ENCODE measurements around the gene INPP5A. TPM values are rescaled to one million over a fixed set of nuclear protein-coding genes. Genes with fewer than 3 reads are reported as not detected.
"Not testable (repeated sequence)": the region's sequence is repeated elsewhere in the genome, so short reads cannot be mapped to it uniquely, and the experiment has no call there.

Gene INPP5A
- polyA plus RNA-seq, 3 donors = 7.4 to 25.0 (median 17.5) TPM

DNA sequence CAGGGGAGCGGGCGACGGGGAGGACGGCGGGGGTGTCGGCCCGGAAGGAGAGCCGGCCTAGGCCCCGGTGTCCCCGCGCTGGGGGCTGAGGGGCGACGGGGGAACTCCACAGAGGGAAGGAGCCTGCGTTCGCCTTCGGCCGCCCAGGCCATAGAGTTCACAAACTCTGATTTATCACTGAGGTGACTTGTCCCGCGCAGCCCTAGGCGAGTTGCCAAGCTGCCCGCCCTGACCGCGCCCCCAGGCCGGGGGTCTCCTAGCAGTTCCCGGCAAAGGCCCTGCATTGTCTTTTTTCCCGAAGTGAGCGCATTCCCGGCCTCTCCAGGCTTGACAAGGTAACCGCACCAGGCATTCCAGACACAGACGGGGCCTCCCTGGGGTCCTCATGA lies 251.2 kb downstream of the INPP5A start:
- H3K27ac ChIP-seq (ENCODE audit: low read depth, low read length) = no peak overlapping the region
- WGBS, 3 donors = 2 to 4% (median 4%) methylated on average over 29 to 30 of the region's 30 CpGs

DNA sequence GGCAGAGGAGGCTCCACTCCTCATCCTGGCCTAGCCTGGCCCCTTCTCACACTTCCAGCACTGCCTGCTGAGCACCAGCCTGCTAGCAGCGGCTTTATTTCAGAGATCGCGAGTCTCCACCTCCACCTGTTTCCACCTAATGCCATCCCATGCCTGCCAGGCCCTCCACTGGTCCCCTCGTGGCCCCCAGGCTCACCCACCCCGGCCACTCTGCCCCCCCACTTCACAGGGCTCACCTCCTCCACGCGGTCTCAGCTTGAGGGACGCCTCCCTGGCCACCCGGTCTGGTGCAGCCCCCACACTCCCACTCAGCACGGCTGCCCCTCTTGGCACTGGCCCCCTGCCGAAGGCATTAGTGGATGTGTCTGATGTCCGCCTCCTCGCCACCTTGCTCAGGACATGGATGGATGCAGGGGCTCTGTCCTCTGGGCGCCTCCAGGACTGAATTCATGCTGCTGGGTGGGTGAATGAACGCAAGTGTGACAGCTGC lies 252.1 kb downstream of the INPP5A start:
- 62 to 70% (median 66%) methylated on average over 15 of the region's 15 CpGs for WGBS, 3 donors

DNA sequence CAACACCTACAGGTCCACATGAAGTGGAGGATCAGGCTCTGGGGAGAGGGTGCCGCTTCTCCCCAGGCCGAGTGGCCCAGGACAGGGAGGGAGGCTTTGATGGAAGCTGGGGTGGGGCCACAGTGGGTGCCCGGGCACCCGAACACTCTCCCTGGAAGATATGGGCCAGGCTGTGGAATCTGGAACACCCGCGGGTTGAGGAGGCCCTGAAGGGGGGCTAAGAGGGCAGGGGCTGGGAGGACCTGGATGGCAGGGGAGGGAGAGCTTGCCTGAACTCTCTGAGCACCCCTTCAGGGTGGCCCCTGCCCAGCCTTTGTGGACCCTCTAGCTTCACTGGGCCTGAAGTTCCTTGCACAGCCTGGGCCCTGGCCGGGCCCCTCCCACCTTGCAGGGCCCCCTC lies 252.9 kb downstream of the INPP5A start:
- no peak overlapping the region for H3K27ac ChIP-seq (ENCODE audit: low read depth, low read length)
- 38 to 53% (median 45%) methylated on average over 7 of the region's 7 CpGs for WGBS, 3 donors

More for the DNA sequence above, 252.1 kb downstream of the INPP5A start:
- H3K27ac ChIP-seq (ENCODE audit: low read depth, low read length) = no peak overlapping the region

DNA sequence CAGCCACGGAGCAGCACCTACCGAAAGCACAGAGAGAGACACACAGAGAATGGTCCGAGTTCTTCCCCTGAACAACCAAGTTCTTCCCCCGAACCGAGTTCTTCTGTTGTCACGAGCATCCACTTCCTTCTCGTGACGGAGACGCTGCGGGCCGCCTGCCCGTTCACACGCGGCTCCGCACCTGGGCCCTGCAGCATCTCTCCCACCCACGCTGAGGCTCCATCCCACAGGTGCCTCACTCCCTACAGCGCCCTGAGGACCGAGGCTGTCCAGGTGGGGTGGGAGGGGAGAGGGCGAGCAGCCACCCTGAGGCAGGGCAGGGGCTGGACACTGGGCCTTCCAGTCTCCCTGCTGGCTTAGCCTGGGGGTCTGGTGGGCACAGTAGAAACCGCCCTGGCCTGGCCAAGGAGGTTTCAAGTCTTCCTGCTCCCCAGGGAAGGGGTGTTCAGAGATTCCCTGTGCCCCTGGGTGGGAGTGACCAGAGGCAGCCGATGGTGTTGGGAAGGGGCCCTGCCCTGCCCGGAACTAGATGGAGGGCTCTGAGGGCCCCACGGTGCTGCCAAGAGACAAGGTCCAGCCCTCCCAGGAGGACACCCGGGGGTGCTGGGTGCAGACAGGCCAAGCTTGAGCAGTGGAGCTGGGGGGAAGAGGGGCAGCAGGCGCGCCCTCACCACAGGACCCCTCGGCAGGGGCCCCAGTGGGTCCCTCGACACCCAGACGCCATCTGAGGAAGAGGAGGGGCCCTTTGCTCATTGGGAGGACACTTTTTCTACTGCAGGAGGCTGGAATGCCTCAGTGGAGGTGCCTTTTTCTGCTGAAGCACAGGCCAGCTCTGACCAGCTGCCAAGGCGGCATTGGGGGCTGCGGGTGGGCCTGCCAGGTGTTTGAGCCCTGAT lies 253.6 kb downstream of the INPP5A start:
- 48 to 57% (median 50%) methylated on average over 31 of the region's 31 CpGs for WGBS, 3 donors
- H3K27ac ChIP-seq (ENCODE audit: low read depth, low read length) = no peak overlapping the region

DNA sequence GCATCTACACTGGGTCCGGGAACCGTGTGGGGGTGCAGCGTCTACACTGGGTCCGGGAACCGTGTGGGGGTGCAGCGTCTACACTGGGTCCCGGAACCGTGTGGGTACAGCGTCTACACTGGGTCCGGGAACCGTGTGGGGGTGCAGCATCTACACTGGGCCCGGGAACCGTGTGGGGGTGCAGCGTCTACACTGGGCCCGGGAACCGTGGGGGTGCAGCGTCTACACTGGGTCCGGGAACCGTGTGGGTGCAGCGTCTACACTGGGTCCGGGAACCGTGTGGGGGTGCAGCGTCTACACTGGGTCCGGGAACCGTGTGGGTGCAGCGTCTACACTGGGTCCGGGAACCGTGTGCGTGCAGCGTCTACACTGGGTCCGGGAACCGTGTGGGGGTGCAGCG lies 254.5 kb downstream of the INPP5A start:
- H3K27ac ChIP-seq (ENCODE audit: low read depth, low read length) = not testable (repeated sequence)
- WGBS, 3 donors = 90 to 96% (median 94%) methylated on average over 31 to 33 of the region's 33 CpGs

DNA sequence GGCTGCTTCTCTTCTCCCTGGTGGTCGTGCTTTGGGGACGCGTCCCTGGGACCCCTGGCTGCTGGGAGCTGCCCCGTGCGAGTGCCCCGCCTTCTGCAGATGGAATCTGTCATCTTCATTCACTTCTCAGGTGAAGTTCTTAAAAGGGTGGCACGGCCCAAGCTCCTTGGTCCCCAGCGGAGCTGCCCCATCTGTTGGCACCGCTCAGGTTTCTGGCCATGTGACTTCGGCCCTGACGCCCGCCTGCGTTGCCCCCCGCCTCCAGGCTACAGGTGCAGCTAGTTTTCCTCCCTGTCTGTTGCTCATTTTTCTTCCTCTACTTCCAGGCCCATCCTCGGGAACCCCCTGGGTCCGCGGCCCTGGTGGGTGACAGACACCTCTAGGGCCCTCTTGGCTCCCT lies 255.2 kb downstream of the INPP5A start:
- WGBS, 3 donors = 80 to 89% (median 82%) methylated on average over 17 of the region's 17 CpGs
- H3K27ac ChIP-seq (ENCODE audit: low read depth, low read length) = no peak overlapping the region

DNA sequence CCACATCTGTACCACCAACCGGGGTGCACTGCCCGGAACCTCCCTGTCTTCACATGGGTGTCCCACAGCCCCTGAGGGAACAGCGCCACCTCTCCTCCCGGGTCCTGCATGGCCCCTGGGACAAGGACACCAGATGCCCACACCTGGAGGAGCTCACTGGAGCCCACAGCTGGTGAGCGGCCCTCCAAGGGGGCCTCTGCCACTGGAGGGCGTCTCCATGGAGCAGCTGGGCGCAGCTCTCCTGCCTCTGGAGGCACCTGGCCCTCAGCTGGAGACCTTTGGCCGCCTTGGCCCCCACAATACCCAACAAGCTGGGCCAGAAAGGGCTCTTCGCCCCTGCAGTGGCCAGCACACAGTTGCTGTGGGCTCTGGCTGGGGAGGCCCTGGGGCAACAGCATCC lies 255.6 kb downstream of the INPP5A start:
- 87 to 93% (median 88%) methylated on average over 9 of the region's 9 CpGs for WGBS, 3 donors
- H3K27ac ChIP-seq (ENCODE audit: low read depth, low read length) = no peak overlapping the region

DNA sequence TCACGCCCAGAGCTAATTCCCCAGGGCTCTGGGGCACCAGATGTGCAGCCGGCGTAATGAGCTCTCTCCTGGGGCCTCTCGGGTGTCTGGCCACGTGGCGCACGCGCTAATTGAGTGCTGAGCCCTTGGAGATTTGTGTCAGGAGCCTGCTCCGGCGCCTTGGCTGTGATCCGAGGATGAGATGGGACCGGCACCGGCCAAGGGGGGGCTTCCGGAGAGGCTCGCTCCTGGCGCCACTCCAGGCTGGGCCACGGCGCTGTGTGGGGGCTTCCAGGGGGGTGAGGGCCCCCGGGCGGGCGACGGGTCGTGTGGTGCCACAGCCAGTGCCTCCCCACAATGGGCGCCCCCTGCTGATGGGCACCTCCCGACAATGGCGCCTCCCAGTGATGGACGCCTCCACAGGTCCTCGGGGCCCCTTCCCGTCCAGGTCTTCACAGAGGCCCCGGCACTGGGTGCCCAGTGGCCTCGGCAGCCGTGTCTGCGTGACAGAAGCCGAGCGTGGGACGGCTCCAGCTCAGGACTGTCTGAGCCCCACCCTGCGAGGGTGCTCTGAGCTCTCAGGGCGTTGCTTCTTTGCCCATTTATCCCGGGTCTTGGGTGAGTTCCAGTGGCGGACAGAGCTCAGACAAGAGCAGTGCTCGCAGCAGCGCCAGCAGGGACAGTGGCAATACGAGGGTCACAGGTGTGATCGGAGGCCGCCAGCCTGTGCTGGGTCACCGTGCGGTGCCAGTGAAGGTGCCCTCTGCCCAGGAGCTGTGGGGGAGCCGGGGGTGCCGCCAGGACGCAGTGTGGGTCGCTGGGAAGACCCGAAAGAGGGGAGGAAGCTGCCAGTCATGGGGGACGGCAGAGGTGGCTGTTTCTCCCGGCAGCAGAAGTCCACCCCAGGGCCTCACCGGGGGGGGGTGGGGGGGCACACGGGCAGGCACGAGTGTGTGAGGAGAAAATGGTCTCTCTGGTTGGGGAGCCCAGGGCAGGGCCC lies 256.6 kb downstream of the INPP5A start:
- 48 to 65% (median 63%) methylated on average over 55 to 57 of the region's 57 CpGs for WGBS, 3 donors
- H3K27ac ChIP-seq (ENCODE audit: low read depth, low read length) = no peak overlapping the region

DNA sequence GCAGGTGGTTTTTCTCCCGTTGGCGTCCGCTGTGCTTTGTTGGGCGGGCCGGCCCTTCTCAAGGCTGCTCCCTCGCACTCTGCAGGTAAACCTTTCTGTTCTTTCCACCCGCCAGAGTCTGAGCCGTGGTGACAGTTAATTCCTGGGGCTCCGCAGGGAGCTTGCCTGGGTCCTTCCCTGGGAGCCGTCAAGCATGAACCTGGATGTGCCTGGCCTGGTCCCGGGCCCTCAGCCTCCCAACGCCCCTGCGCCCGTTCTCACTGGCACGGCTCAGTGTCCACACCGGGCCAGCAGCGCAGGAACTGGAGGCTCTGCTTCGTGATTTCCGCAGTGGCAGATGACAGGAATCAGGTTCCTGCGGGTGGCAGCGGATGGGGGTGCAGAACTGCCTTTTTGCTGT lies 259.3 kb downstream of the INPP5A start:
- H3K27ac ChIP-seq (ENCODE audit: low read depth, low read length) = no peak overlapping the region
- WGBS, 3 donors = 60 to 75% (median 73%) methylated on average over 21 of the region's 21 CpGs

DNA sequence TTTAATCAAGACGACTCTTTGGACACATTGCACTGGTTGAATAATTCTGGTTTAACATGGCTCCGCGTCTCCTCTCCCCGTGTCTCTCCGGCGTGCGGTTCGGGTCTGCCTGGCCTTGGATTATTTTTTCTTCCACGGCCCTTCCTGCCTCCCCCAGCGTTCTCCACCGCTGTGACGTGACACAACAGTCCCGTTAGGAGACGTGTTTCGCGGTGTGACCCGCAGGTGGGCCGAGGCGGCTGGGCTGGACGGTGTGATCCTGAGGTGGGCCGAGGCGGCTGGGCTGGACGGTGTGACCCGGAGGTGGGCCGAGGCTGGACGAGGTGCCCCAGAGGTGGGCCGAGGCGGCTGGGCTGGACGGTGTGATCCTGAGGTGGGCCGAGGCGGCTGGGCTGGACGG lies 260.4 kb downstream of the INPP5A start:
- WGBS, 3 donors = 89 to 93% (median 93%) methylated on average over 20 to 31 of the region's 32 CpGs
- not testable (repeated sequence) for H3K27ac ChIP-seq (ENCODE audit: low read depth, low read length)

DNA sequence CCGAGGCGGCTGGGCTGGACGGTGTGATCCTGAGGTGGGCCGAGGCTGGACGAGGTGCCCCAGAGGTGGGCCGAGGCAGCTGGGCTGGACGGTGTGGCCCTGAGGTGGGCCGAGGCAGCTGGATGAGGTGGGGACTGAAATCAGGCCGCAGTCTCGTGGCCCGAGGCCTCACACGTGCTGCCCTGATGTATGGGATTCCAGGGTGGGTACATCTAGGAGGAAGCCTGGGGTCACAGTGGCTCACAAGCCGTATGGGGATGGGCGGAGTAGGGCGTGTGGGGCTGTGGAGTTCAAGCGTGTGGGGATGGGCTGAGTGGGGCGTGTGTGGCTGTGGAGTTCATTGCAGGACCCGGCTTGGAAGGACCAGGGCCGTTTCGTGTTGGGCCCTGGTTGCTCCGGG lies 260.8 kb downstream of the INPP5A start:
- H3K27ac ChIP-seq (ENCODE audit: low read depth, low read length) = no peak overlapping the region
- 82 to 86% (median 85%) methylated on average over 21 of the region's 21 CpGs for WGBS, 3 donors

DNA sequence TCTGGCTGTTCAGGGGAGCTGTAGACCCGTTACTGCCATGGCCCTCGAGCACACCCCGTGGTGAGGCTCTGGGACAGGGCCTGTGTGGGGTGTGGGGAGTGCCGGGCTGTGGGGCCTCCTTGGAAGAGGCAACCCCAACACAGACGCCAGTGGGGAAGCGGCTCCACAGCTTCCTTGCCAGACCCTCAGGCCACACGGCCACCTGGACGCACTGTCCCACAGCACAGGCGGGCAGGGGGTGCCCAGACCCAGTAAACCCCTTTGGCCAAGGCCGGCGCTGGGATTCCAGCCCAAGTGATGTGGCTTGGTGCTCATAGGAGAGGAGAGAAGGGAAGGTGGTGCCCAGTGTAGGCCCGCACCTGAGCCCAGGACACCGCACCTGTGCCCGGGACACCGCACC lies 261.3 kb downstream of the INPP5A start:
- 86 to 94% (median 88%) methylated on average over 12 to 15 of the region's 15 CpGs for WGBS, 3 donors

DNA sequence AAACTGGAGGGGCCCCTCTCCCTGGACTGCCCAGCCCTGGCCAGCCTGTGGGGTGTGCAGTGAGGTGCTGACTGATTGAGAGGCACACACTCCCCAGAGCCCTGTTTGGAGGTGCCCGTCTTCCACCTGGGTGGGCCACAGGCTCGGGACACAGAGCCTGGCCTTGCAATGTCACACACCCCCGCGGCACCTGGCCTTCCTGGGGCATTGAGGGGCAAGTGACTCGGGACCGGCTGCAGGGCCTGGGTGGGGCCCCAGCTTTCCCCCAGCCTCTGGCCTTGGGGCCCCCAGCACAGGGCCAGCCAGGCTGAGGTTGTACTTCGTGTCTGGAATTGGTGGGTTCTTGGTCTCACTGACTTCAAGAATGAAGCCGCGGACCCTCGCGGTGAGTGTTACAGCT lies 262.3 kb downstream of the INPP5A start:
- H3K27ac ChIP-seq (ENCODE audit: low read depth, low read length) = no peak overlapping the region
- WGBS, 3 donors = 85 to 89% (median 89%) methylated on average over 11 of the region's 11 CpGs

More for the DNA sequence above, 261.3 kb downstream of the INPP5A start:
- H3K27ac ChIP-seq (ENCODE audit: low read depth, low read length) = no peak overlapping the region

DNA sequence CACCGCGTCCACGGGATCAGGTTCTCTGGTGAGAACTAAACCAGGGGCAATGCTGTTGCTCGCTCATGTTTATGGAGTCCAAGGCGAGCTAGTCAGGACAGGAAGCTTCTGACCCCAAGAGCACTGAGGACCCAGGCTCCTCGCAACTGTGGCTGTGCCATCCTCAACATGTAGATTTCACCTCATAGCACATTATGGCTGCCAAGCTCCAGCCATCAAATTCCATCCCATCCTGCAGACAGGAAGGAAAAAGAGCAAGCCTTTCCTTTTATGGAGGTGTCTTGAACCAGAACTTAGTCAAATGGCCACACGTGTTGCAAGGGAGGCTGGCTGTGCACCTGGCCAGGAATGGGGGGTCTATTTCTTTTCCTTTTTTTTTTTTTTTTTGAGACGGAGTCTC lies 264.5 kb downstream of the INPP5A start:
- H3K27ac ChIP-seq (ENCODE audit: low read depth, low read length) = no peak overlapping the region
- 83 to 95% (median 87%) methylated on average over 8 of the region's 8 CpGs for WGBS, 3 donors

DNA sequence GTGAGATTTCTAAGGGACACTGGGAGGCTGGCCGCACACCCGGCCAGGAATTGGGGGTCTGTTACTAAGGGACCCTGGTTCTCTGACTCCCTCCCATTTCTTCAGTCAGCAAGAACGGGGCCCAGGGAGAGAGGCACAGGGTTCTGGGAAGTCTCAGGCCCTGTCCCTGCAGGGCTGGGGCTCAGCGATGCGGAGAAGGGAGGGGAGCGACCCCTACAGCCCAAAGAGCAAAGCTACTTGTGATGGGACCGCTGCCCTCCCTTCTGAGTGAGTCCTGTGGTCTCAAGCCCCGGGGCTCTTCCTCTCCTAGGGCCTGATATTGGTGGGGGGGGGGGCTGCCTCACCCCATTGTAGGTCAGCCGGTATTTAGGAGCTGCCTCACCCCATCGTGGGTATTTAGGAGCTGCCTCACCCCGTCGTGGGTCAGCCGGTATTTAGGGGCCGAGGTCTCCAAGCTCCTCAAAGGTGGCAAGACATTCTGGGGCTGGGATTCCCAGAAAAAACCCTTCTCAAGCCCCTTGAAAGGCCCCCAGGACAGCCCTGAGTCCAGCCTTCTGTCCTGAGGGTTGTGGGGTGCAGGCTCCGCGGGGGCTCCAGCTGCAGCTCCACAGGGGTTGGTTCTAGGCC lies 265.2 kb downstream of the INPP5A start:
- 70 to 85% (median 78%) methylated on average over 15 to 16 of the region's 16 CpGs for WGBS, 3 donors

DNA sequence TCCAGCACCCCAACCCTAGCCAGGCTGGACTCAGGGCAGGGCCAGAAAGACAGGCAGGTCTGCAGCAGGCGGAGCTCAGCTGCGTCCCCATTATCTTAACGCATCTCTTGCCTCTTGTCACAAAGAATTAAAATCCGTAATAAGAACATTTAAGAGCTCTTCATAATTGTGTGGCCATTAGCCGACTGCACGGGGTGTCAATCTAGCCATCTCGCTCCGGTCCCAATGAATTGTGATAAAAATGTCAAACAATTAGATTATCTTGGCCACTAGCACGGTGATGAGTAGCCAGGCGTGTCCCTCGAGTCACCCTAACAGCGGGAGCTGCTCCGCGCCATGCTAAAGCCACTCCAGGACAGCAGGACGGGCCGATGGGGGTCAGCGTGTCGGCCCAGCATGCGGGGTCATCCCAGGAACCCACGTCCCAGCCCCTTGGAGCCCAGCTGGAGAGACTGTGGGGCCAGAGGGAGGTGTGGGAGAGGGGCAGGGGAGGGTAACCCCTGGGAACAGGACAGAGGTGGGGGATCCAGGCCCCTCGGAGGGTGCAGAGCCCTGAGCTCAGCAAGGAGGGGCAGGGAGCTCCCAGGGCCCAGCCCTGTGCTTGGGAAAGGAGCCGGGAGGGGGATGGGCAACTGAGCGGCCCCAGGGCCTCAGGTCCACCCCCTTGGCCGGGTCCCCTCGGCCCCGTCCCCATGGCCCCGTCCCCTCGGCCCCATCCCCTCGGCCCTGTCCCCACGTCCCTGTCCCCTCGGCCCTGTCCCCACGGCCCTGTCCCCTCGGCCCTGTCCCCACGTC lies 266.0 kb downstream of the INPP5A start:
- WGBS, 3 donors = 78 to 88% (median 81%) methylated on average over 27 to 34 of the region's 34 CpGs
- H3K27ac ChIP-seq (ENCODE audit: low read depth, low read length) = no peak overlapping the region

More for the DNA sequence above, 265.2 kb downstream of the INPP5A start:
- H3K27ac ChIP-seq (ENCODE audit: low read depth, low read length) = no peak overlapping the region

DNA sequence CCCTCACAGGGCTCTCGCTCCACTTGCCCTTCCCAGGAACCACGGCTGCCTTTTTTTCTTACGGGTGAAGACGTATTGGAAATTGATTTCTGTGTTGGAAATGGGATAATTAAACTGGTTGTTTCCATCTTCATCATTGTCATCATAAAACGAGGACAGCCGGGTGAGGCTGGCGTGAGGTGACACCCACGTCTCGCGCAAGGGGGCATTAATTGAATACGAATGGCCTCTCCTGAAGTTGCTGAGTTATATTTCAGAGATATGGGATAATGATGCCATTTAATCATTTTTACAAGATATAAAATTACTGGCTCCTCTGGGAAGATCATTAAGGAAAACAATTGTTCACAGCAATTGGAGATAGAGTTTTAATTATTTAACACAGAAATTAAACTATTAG lies 266.7 kb downstream of the INPP5A start:
- no peak overlapping the region for H3K27ac ChIP-seq (ENCODE audit: low read depth, low read length)
- 77 to 93% (median 92%) methylated on average over 11 of the region's 11 CpGs for WGBS, 3 donors
